ENCODE measurements around the gene DNAJC12.

DNA sequence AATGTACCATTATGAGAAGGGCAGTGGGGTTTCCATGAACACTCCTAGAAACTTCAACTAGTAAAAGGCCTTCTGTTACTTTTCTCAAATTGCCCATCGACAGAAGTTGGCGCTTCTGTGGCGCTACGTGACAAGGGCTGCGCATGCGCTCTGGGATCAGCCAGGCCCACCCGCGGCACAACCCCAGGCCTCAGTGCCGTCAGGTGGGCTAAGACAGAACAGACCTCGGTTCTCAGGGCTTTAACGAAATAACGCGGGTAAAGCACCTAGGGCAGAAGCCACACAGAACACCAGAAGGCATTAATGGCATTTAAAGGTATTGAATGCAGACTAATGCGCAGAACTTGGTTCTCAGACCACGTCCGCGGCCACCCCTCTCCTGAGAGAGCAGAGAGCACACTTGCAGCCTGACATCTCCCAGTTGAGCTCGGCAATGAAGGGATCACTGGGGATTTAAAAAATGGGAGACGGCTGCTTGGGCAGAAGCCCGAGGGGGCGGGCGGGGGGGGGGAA is 74.4 kb downstream of the DNAJC12 start:
- TF ChIP-seq POLR2AphosphoS5 (IDR thresholded peaks at IDR 0.05; ENCODE audit: low read depth, low read length), result no peak
- TF ChIP-seq, protein P1, sequence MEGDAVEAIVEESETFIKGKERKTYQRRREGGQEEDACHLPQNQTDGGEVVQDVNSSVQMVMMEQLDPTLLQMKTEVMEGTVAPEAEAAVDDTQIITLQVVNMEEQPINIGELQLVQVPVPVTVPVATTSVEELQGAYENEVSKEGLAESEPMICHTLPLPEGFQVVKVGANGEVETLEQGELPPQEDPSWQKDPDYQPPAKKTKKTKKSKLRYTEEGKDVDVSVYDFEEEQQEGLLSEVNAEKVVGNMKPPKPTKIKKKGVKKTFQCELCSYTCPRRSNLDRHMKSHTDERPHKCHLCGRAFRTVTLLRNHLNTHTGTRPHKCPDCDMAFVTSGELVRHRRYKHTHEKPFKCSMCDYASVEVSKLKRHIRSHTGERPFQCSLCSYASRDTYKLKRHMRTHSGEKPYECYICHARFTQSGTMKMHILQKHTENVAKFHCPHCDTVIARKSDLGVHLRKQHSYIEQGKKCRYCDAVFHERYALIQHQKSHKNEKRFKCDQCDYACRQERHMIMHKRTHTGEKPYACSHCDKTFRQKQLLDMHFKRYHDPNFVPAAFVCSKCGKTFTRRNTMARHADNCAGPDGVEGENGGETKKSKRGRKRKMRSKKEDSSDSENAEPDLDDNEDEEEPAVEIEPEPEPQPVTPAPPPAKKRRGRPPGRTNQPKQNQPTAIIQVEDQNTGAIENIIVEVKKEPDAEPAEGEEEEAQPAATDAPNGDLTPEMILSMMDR (IDR thresholded peaks at IDR 0.05), result no peak
